GM19099 (cell line): Measurements from ENCODE around the gene FHAD1.

Source experiments
- POLR2A ChIP-seq: IDR thresholded peaks from 3 replicates; pipeline ENCODE4 v1.6.1; 2011; ENCODE audit warnings: low read depth; ENCODE audit not compliant: insufficient read length; ENCODE audit errors: extremely low read depth

FHAD1 gene

GRCh38 chr1:15246960-15247614, at the start of gene FHAD1:
TSS of gene FHAD1 (plus strand) at chr1:15247223. CDS start at chr1:15251785, 4,562 bp downstream.
- no peak for TF ChIP-seq POLR2A

- no peak for TF ChIP-seq POLR2A
These were observed 49.2 kb upstream of the FHAD1 start for GRCh38 chr1:15197591-15198447.

GRCh38 chr1:15198684-15199083, 48.3 kb upstream of the FHAD1 start:
- no peak for TF ChIP-seq POLR2A

GRCh38 chr1:15201221-15201620, 45.8 kb upstream of the FHAD1 start:
- TF ChIP-seq POLR2A = no peak

- TF ChIP-seq POLR2A = no peak
These were observed 45.0 kb upstream of the FHAD1 start for GRCh38 chr1:15201849-15202551.

- TF ChIP-seq POLR2A = no peak
These were observed 42.1 kb upstream of the FHAD1 start for GRCh38 chr1:15204931-15205330.

- TF ChIP-seq POLR2A = no peak
These were observed 41.3 kb upstream of the FHAD1 start for GRCh38 chr1:15205586-15206346.

- TF ChIP-seq POLR2A = no peak
These were observed 40.5 kb upstream of the FHAD1 start for GRCh38 chr1:15206418-15207030.

GRCh38 chr1:15207031-15207828, 39.8 kb upstream of the FHAD1 start:
- TF ChIP-seq POLR2A = no peak

GRCh38 chr1:15207829-15208429, 39.1 kb upstream of the FHAD1 start:
- no peak for TF ChIP-seq POLR2A

GRCh38 chr1:15210651-15211375, 36.2 kb upstream of the FHAD1 start:
- TF ChIP-seq POLR2A = no peak

GRCh38 chr1:15211424-15211823, 35.6 kb upstream of the FHAD1 start:
- no peak for TF ChIP-seq POLR2A
